Measurements from ENCODE around the gene PDE6B.

Gene PDE6B

GRCh38 chr4:707929-708630, 82.7 kb downstream of the PDE6B start:
- TF ChIP-seq, protein P1, sequence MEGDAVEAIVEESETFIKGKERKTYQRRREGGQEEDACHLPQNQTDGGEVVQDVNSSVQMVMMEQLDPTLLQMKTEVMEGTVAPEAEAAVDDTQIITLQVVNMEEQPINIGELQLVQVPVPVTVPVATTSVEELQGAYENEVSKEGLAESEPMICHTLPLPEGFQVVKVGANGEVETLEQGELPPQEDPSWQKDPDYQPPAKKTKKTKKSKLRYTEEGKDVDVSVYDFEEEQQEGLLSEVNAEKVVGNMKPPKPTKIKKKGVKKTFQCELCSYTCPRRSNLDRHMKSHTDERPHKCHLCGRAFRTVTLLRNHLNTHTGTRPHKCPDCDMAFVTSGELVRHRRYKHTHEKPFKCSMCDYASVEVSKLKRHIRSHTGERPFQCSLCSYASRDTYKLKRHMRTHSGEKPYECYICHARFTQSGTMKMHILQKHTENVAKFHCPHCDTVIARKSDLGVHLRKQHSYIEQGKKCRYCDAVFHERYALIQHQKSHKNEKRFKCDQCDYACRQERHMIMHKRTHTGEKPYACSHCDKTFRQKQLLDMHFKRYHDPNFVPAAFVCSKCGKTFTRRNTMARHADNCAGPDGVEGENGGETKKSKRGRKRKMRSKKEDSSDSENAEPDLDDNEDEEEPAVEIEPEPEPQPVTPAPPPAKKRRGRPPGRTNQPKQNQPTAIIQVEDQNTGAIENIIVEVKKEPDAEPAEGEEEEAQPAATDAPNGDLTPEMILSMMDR (conservative IDR thresholded peaks at IDR 0.05; ENCODE audit: low read length): no peak
- H3K4me3 ChIP-seq (ENCODE audit: low read length): peak overlapping the region; percentile 17
- no peak for DNase-seq (ENCODE audit: low read depth)

- TF ChIP-seq, protein P1 (conservative IDR thresholded peaks at IDR 0.05; ENCODE audit: low read length): no peak
- peak overlapping the region; percentile 17 for H3K4me3 ChIP-seq (ENCODE audit: low read length)
- DNase-seq (ENCODE audit: low read depth): no peak
Observed at GRCh38 chr4:708631-708933, 83.2 kb downstream of the PDE6B start.

DNA sequence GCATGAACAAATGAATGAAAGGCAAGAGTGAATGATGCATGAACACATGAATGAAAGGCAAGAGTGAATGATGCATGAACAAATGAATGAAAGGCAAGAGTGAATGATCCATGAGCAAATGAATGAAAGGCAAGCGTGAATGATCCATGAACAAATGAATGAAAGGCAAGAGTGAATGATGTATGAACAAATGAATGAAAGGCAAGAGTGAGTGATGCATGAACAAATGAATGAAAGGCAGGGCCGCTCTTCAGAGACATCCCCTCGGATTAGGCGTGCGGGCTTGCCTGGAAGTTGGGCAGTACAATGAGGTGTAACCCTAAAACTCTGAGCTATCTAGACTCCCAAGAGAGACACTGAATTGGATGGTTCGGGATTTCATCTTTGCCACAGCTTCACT, 84.0 kb downstream of the PDE6B start:
- DNase-seq (ENCODE audit: low read depth): no peak
- TF ChIP-seq, protein P1 (conservative IDR thresholded peaks at IDR 0.05; ENCODE audit: low read length): no peak
- no peak overlapping the region for H3K4me3 ChIP-seq (ENCODE audit: low read length)

GRCh38 chr4:710116-710515, 84.7 kb downstream of the PDE6B start:
- TF ChIP-seq, protein P1 (conservative IDR thresholded peaks at IDR 0.05; ENCODE audit: low read length): no peak
- DNase-seq (ENCODE audit: low read depth): no peak
- H3K4me3 ChIP-seq (ENCODE audit: low read length): no peak overlapping the region

GRCh38 chr4:710916-711315, 85.5 kb downstream of the PDE6B start:
- DNase-seq (ENCODE audit: low read depth): no peak
- H3K4me3 ChIP-seq (ENCODE audit: low read length): no peak overlapping the region
- TF ChIP-seq, protein P1 (conservative IDR thresholded peaks at IDR 0.05; ENCODE audit: low read length): no peak

- TF ChIP-seq, protein P1 (conservative IDR thresholded peaks at IDR 0.05; ENCODE audit: low read length): no peak
- no peak overlapping the region for H3K4me3 ChIP-seq (ENCODE audit: low read length)
- no peak for DNase-seq (ENCODE audit: low read depth)
Observed at GRCh38 chr4:712093-712492, 86.7 kb downstream of the PDE6B start.

DNA sequence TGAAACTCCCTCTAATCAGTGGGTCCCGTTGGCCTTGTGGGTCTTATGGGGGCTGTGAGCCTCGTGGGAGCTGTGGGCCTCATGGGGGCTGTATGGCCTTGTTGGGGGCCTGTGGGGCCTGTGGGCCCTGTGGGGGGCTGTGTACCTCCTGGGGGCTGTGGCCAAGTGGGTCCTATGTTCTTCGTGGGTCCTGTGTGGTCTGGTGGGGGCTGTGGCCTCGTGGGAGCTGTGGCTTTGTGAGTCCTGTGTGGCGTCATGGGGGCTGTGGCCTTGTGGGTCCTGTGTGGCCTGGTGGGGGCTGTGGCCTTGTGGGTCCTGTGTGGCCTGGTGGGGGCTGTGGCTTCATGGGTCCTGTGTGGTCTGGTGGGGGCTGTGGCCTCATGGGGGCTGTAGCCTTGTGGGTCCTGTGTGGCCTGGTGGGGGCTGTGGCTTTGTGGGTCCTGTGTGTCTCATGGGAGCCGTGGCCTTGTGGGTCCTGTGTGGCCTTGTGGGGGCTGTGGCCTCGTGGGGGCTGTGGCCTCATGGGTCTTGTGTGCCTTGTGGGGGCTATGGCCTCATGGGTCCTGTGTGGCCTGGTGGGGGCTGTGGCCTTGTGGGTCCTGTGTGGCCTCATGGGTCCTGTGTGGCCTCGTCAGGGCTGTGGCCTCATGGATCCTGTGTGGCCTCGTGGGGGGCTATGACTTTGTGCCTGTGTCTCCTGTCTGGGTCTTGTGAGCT, 87.7 kb downstream of the PDE6B start:
- H3K4me3 ChIP-seq (ENCODE audit: low read length): no peak overlapping the region
- no peak for DNase-seq (ENCODE audit: low read depth)
- TF ChIP-seq, protein P1 (conservative IDR thresholded peaks at IDR 0.05; ENCODE audit: low read length): no peak

All from AG10803 (cell line).